Measurements from ENCODE around the gene FAM9C.

FAM9C gene

GRCh38 chrX:13077168-13077567 is 32.7 kb upstream of the FAM9C start:
- Histone ChIP-seq H3K27ac (ENCODE audit: low read depth, low read length) (peak overlapping the region; percentile 99), H4K20me1 (ENCODE audit: low read depth, low read length) (no peaks in the 10 kb centered on the region), H3K4me3 (ENCODE audit: insufficient read depth, low read length, poor library complexity, severe bottlenecking) (no peak overlapping the region), H3K79me2 (ENCODE audit: insufficient read depth, low read length) (no peaks in the 10 kb centered on the region), H3K9me3 (ENCODE audit: insufficient read depth, low read length) (no peaks in the 10 kb centered on the region), H3K36me3 (ENCODE audit: low read length) (no peaks in the 10 kb centered on the region), H2AFZ (ENCODE audit: low read depth, low read length, severe bottlenecking) (no peak overlapping the region), H3K9me2 (replicated peaks; ENCODE audit: insufficient read depth, low read length) (no peaks in the 10 kb centered on the region), H3K9ac (ENCODE audit: low read length) (peak overlapping the region; percentile 55), H3F3A (ENCODE audit: insufficient read depth) (peaks cover 61% of the 10 kb centered on the region), H3K4me2 (ENCODE audit: low read depth, low read length, poor library complexity, severe bottlenecking) (peak overlapping the region; percentile 93), H3K27me3 (ENCODE audit: low read length) (no peaks in the 10 kb centered on the region)
- TF ChIP-seq CTCF (IDR thresholded peaks at IDR 0.05; ENCODE audit: insufficient read depth, low read length, poor library complexity, severe bottlenecking) (no peak), EZH2phosphoT487 (conservative IDR thresholded peaks at IDR 0.05; ENCODE audit: low read length) (no peak)

- no peaks in the 10 kb centered on the region for H3K27me3 ChIP-seq (ENCODE audit: low read length)
- H3K9me3 ChIP-seq (ENCODE audit: insufficient read depth, low read length): no peaks in the 10 kb centered on the region
- H3K27ac ChIP-seq (ENCODE audit: low read depth, low read length): peak overlapping the region; percentile 99
- no peaks in the 10 kb centered on the region for H3K79me2 ChIP-seq (ENCODE audit: insufficient read depth, low read length)
- no peaks in the 10 kb centered on the region for H3K9me2 ChIP-seq (replicated peaks; ENCODE audit: insufficient read depth, low read length)
- no peak overlapping the region for H2AFZ ChIP-seq (ENCODE audit: low read depth, low read length, severe bottlenecking)
- TF ChIP-seq EZH2phosphoT487 (conservative IDR thresholded peaks at IDR 0.05; ENCODE audit: low read length): no peak
- no peak for TF ChIP-seq CTCF (IDR thresholded peaks at IDR 0.05; ENCODE audit: insufficient read depth, low read length, poor library complexity, severe bottlenecking)
- no peak overlapping the region for H3K4me3 ChIP-seq (ENCODE audit: insufficient read depth, low read length, poor library complexity, severe bottlenecking)
- no peaks in the 10 kb centered on the region for H3K36me3 ChIP-seq (ENCODE audit: low read length)
- H4K20me1 ChIP-seq (ENCODE audit: low read depth, low read length): no peaks in the 10 kb centered on the region
- H3K9ac ChIP-seq (ENCODE audit: low read length): peak overlapping the region; percentile 55
- H3K4me2 ChIP-seq (ENCODE audit: low read depth, low read length, poor library complexity, severe bottlenecking): peak overlapping the region; percentile 93
- peaks cover 53% of the 10 kb centered on the region for H3F3A ChIP-seq (ENCODE audit: insufficient read depth)
These were observed 31.9 kb upstream of the FAM9C start for GRCh38 chrX:13076176-13076961.

GRCh38 chrX:13074297-13075262 is 30.2 kb upstream of the FAM9C start:
- peaks cover 35% of the 10 kb centered on the region for H3F3A ChIP-seq (ENCODE audit: insufficient read depth)

More at GRCh38 chrX:13074297-13075262, 30.2 kb upstream of the FAM9C start:
- Histone ChIP-seq H2AFZ (ENCODE audit: low read depth, low read length, severe bottlenecking) (no peak overlapping the region), H4K20me1 (ENCODE audit: low read depth, low read length) (no peaks in the 10 kb centered on the region), H3K9me3 (ENCODE audit: insufficient read depth, low read length) (no peaks in the 10 kb centered on the region), H3K4me3 (ENCODE audit: insufficient read depth, low read length, poor library complexity, severe bottlenecking) (peak overlapping the region; percentile 22), H3K27ac (ENCODE audit: low read depth, low read length) (peak overlapping the region; percentile 99), H3K36me3 (ENCODE audit: low read length) (no peaks in the 10 kb centered on the region), H3K27me3 (ENCODE audit: low read length) (no peaks in the 10 kb centered on the region), H3K4me2 (ENCODE audit: low read depth, low read length, poor library complexity, severe bottlenecking) (peak overlapping the region; percentile 93), H3K9me2 (replicated peaks; ENCODE audit: insufficient read depth, low read length) (no peaks in the 10 kb centered on the region), H3K9ac (ENCODE audit: low read length) (peak overlapping the region; percentile 55), H3K79me2 (ENCODE audit: insufficient read depth, low read length) (no peaks in the 10 kb centered on the region)
- TF ChIP-seq EZH2phosphoT487 (conservative IDR thresholded peaks at IDR 0.05; ENCODE audit: low read length) (no peak), CTCF (IDR thresholded peaks at IDR 0.05; ENCODE audit: insufficient read depth, low read length, poor library complexity, severe bottlenecking) (no peak)
